Vagina (tissue), 2 donors: Measurements from ENCODE around the gene TUBA3C. TPM values are rescaled to one million over a fixed set of nuclear protein-coding genes. Genes with fewer than 3 reads are reported as not detected.
A peak's percentile ranks its signal among the peaks of the same experiment; 100 is the strongest.
"Not testable (repeated sequence)": the region's sequence is repeated elsewhere in the genome, so short reads cannot be mapped to it uniquely, and the experiment has no call there.

Experiments
- DNase-seq, 2 donors: peaks; one replicate each; pipeline ENCODE4 v3.0.0-alpha.2; 2017; ENCODE audit errors: extremely low spot score in 2 of 2
- H3K27ac ChIP-seq: fragments of 200-600 bp; sonication (generic); one replicate; pipeline ENCODE4 v1.5.1; 2019
- H3K27me3 ChIP-seq: fragments of 200-600 bp; sonication (generic); one replicate; pipeline ENCODE4 v1.5.1; 2019
- H3K36me3 ChIP-seq, 2 donors: fragments of 200-600 bp; sonication (generic); one replicate each; pipeline ENCODE4 v1.5.1; 2017 to 2019
- H3K4me1 ChIP-seq: fragments of 200-600 bp; sonication (generic); one replicate; pipeline ENCODE4 v1.5.1; 2019
- H3K4me3 ChIP-seq, 2 donors: fragments of 200-600 bp; sonication (generic); 1 replicate in 1 of 2; 2 replicates in 1 of 2; pipeline ENCODE4 v1.5.1; 2016 to 2019
- H3K9me3 ChIP-seq: fragments of 200-600 bp; sonication (generic); one replicate; pipeline ENCODE4 v1.5.1; 2019
- POLR2A ChIP-seq, 2 donors: fragments of 450-650 bp; IDR thresholded peaks; one replicate each; pipeline ENCODE4 v1.6.1; 2017; ENCODE audit warnings: antibody characterized with exemption in 2 of 2, mild to moderate bottlenecking in 2 of 2, moderate library complexity in 2 of 2
- POLR2AphosphoS5 ChIP-seq, 2 donors: sonication (generic); formaldehyde crosslinking; IDR thresholded peaks; one replicate each; pipeline ENCODE4 v1.9.0; 2017; ENCODE audit warnings: antibody characterized with exemption in 2 of 2, mild to moderate bottlenecking in 2 of 2, low read depth in 1 of 2; ENCODE audit not compliant: insufficient read depth in 1 of 2
- intact Hi-C: fragments of 100-400 bp; cut with DNase I; formaldehyde crosslinking; loops from one replicate; pipeline ENCODE4 v1.15.1; 2023
- total RNA-seq: library from RNA; depleted of rRNA; stranded (reverse); fragments of >200 nt; gene quantifications from one replicate; pipeline ENCODE4 v1.2.3, GENCODE V29; 2016
- TF ChIP-seq, protein P1 (sequence below), 3 experiments: fragments of 450-650 bp in 2 of 3; fragments of 200-600 bp in 1 of 3; sonication (generic) in 1 of 3; IDR thresholded peaks; one replicate each; pipeline ENCODE4 v1.5.1; 2017 to 2019; ENCODE audit warnings: antibody characterized with exemption in 3 of 3, mild to moderate bottlenecking in 2 of 3, moderate library complexity in 2 of 3

TUBA3C gene
- total RNA-seq = not detected

DNA sequence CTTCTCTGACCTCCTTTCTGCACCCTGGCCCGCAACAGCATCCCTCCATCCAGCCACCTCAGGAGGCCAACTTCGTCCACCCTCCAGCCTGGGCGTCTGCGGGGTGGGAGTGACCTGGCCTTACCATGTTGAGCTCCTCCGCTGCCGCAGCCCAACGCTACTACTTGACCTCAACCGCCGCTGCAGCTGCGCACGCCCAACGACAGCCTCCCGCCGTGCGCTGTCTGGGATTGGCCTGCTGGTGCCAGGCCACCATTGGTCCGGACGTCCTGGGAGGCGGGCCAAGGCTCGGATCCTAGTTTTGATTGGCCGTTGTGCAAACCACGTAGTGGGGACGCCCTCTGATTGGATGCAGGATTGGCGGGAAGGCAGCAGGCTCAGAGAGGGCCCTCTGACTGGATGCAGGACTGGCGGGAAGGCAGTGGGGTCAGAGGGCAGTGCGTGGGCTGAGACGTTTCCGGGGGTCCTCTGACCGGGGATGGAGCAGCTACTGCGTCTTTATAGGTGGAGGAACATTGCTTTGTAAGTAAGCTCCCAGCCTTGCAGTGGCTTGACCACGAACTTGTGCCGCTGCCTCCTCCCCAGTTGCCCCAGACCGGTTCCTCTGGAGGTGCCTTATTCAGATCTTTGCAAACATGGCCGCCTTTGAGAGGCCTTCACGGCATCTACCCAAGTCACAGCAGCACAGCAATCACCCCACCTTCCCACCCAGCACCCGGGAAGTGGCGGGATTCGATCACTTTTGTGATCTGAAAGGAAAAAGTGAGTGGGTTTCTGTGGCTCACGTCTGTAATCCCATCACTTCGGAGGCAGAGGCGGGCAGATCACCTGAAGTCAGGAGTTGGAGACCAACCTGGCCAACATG, at the start of gene TUBA3C:
TUBA3C (minus strand) TSS at position 204 of the 865 bp plus-strand sequence; CDS start at position 127, 77 bp downstream.
- intact Hi-C loops = no loop called here
- no peaks in the 10 kb centered on the region for H3K4me1 ChIP-seq
- no peak within 1 kb of the TSS for H3K4me3 ChIP-seq
- DNase-seq = peak in 1 of 2 donors; percentile 47
- TF ChIP-seq POLR2AphosphoS5 (IDR thresholded peaks at IDR 0.05; ENCODE audit: insufficient read depth in 1 of 2, low read depth in 1 of 2) = no peak
- TF ChIP-seq, protein P1, sequence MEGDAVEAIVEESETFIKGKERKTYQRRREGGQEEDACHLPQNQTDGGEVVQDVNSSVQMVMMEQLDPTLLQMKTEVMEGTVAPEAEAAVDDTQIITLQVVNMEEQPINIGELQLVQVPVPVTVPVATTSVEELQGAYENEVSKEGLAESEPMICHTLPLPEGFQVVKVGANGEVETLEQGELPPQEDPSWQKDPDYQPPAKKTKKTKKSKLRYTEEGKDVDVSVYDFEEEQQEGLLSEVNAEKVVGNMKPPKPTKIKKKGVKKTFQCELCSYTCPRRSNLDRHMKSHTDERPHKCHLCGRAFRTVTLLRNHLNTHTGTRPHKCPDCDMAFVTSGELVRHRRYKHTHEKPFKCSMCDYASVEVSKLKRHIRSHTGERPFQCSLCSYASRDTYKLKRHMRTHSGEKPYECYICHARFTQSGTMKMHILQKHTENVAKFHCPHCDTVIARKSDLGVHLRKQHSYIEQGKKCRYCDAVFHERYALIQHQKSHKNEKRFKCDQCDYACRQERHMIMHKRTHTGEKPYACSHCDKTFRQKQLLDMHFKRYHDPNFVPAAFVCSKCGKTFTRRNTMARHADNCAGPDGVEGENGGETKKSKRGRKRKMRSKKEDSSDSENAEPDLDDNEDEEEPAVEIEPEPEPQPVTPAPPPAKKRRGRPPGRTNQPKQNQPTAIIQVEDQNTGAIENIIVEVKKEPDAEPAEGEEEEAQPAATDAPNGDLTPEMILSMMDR (IDR thresholded peaks at IDR 0.05) = no peak
- TF ChIP-seq POLR2A (IDR thresholded peaks at IDR 0.05) = no peak
- H3K36me3 ChIP-seq = no peaks in the 10 kb centered on the region
- H3K27me3 ChIP-seq = no peaks in the 10 kb centered on the region
- no peaks in the 10 kb centered on the region for H3K9me3 ChIP-seq
- no peak within 1 kb of the TSS for H3K27ac ChIP-seq

DNA sequence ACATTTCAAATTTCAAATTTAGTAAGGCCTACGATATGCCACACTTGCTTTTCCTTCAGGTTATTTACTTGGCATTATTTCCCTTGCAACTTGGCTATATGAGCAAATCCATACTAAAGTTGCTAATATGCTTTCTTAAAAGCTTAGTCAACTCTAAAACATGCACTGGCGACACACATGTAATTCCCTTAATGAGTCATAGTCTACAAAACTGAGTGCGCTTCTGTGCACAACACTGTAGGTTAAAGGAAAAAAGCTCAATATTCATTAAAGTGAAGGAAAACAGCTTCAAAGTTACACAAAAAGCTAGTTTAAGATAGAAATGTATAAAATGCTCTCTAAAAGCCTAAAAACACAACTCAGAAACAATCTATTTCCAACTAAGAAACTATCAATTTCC, 25.8 kb upstream of the TUBA3C start:
- H3K27me3 ChIP-seq, H3K36me3 ChIP-seq, DNase-seq, H3K27ac ChIP-seq, intact Hi-C loops, H3K4me1 ChIP-seq, H3K9me3 ChIP-seq, H3K4me3 ChIP-seq: not testable (repeated sequence)

DNA sequence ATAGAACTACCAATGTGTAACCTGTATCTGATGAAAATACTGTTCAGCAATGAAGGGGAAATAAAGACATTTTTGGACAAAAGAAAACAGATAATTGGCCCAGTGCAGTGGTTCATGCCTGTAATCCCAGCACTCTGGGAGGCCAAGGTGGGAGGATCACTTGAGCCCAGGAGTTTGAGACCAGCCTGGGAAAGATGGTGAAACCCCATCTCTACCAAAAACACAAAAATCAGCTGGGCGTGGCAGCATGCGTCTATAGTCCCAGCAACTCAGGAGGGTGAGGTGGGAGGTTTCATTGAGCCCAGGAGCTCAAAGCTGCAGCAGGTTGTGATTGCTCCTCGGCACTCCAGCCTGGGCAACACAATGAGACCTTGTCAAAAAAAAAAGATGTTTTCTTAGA, 11.0 kb upstream of the TUBA3C start:
- H3K4me3 ChIP-seq, H3K4me1 ChIP-seq, H3K9me3 ChIP-seq, H3K27me3 ChIP-seq, H3K36me3 ChIP-seq, H3K27ac ChIP-seq, intact Hi-C loops: not testable (repeated sequence)
- DNase-seq = peak in 1 of 2 donors; percentile 27

DNA sequence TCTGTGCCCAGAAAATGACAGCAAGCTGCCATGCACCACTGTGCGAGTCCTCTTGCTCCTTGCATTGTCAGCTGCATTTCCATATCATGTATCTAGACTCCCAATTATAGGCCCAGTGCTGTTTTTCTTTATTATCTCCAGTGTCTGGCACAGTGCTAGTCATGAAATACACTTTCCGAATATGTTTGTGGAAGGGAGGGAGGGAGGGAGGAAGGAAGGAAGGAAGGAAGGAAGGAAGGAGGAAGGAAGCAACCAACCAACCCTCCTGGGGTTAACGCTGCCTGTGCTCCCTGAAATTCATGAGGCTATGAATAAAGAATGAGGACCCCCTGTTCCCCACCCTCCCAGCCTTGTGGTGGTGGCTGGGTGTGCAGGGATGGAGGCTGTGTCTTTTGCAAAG, 8.3 kb upstream of the TUBA3C start:
- H3K9me3 ChIP-seq, H3K4me3 ChIP-seq, H3K27me3 ChIP-seq, H3K4me1 ChIP-seq, intact Hi-C loops, DNase-seq, H3K27ac ChIP-seq, H3K36me3 ChIP-seq: not testable (repeated sequence)

DNA sequence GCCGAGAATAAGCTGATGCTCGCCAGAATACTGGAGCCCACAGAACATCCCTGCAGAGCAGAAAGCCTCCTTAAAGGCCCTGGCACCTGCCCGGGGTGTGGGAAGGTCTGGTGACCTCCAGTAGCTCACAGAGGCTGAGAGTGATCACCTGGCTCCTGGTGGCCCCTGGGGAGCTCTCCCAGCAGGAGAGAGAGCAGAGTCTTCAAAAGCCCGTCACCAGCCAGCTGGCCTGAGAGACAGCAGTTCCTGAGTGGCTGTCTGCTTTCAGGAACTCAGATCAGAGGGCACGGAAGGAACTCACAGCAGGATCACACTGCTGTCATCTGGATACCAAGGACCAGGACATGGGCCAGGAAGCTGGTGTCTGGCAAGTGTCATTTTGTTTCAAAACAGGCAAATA, 7.7 kb upstream of the TUBA3C start:
- H3K9me3 ChIP-seq, H3K27me3 ChIP-seq, H3K4me3 ChIP-seq, intact Hi-C loops, H3K27ac ChIP-seq, H3K4me1 ChIP-seq, DNase-seq, H3K36me3 ChIP-seq: not testable (repeated sequence)

DNA sequence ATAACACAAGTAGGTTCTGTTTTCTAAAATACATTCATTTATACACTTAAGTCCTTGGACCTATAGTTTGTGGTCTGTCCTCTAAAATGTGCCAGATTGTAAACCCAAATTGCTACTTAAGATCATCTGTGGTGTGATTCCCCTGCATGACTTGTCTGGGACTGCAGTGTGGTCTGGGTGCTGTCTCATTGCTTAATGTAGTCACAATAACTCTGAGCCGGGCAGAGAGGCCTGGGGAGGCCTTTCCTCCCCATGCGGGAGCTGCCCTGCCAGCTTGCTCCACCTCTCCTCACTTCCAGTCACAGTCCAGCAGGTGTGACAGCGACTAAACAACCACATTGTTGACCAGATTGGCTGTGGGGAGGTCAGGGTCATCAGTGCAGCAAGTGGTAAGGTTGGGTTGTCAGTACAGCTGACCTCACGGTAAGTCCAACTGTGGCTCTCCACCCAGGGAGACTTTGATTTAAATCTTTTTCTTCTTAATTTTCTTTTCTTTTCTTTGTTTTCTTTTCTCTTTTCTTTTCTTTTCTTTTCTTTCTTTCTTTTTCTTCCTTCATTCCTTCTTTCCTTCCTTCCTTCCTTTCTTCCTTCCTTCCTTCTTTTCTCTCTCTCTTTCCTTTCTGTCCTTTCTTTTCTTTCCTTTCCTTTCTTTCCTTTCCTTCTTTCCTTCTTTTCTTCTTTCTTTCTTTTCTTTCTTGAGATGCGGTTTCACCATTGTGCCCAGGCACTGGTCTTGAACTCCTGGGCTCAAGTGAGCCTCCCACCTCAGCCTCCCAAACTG, 4.4 kb upstream of the TUBA3C start:
- Histone ChIP-seq H3K4me1 (no peaks in the 10 kb centered on the region), H3K36me3 (no peaks in the 10 kb centered on the region), H3K27ac (no peak overlapping the region), H3K4me3 (no peak overlapping the region), H3K9me3 (no peaks in the 10 kb centered on the region), H3K27me3 (no peaks in the 10 kb centered on the region)
- intact Hi-C loops = no loop called here
- TF ChIP-seq POLR2A (IDR thresholded peaks at IDR 0.05) (no peak), POLR2AphosphoS5 (IDR thresholded peaks at IDR 0.05; ENCODE audit: insufficient read depth in 1 of 2, low read depth in 1 of 2) (no peak)
- TF ChIP-seq, protein P1 (IDR thresholded peaks at IDR 0.05) = no peak
- DNase-seq = peak in 1 of 2 donors; percentile 58
